ENCODE data around the gene MESP2.

DNA sequence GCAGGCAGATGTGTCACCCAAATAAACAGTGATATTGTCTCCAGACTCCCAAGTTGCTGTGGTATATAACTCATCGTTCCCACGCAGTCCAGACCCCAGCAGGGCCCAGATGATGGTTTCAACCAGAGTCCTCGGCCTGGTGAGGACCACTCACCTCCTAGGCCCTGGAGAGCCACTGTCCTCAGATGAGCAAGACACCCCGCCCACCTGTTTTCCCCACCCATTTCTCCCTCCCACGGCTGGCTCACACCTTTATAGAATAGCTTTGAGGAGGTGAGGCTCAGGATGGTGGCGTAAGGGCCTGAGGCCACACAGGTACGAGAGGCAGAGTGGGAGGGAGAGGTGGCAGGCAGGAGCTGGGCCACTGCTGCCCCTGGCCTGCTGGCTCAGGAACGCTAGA, 32.5 kb upstream of the MESP2 start:
- TF ChIP-seq EZH2phosphoT487 (IDR thresholded peaks at IDR 0.05; ENCODE audit: insufficient read depth, low read depth): no peak
- TF ChIP-seq EZH2 (IDR thresholded peaks at IDR 0.05; ENCODE audit: insufficient read depth, poor library complexity, severe bottlenecking): no peak

Data from GM23248 (cell line).